ENCODE measurements around the gene MARCKSL1.

- no peak for TF ChIP-seq CTCF (conservative IDR thresholded peaks at IDR 0.05)
- TF ChIP-seq EZH2 (IDR thresholded peaks at IDR 0.05; ENCODE audit: low read depth) = no peak
Measured at GRCh38 chr1:32353431-32353830, 17.4 kb upstream of the MARCKSL1 start.

All from PC-9 (cell line).